HG02973 (cell line): Measurements from ENCODE around the gene MYH10.

Source experiments
- ATAC-seq: cut with Tn5 transposase; IDR thresholded peaks from one replicate; pipeline ENCODE4 v1.9.1; 2021; ENCODE audit warnings: moderate library complexity; ENCODE audit not compliant: unreplicated experiment

MYH10 gene

DNA sequence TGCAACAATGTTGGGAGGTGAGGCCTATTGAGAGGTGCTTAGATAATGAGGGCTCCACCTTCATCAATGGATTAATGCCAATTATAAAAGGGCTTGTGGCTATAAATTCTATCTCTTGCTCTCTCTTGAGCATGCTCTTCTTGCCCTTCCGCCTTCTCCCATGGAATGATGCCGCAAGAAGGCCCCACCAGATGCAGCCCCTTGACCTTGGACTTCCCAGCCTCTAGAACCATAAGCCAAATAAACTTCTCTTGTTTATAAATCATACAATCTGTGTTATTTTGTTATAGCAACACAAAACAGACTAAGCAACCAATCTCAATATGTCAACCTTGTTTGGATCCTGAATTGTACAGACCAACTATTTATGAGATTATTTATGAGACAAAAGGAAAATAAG lies 20.0 kb downstream of the MYH10 start:
- no peak for ATAC-seq

- no peak for ATAC-seq
Observed at GRCh38 chr17:8609910-8610309, 20.6 kb downstream of the MYH10 start.

- ATAC-seq, result no peak
Observed at GRCh38 chr17:8608001-8608400, 22.5 kb downstream of the MYH10 start.

DNA sequence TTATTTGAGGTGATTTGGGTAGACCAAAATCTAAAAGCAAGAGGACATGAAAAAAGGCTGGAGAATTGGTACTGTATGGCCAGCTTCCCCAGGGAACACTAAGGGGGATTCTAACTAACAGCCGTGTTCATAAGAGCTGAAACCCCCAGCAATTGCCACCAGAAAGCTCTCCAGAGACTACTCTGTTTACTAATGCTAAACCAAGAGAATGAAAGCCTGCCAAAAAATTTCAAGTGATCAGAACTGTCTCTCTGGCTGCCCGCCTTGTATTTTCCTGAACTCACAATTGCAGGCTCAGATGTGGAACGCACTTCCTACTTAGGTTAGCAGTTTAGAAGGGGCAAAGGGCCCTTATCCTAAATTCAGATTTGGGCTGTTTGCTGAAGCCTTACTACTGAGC lies 24.1 kb downstream of the MYH10 start:
- no peak for ATAC-seq

GRCh38 chr17:8602679-8603078 lies 27.8 kb downstream of the MYH10 start:
- no peak for ATAC-seq

DNA sequence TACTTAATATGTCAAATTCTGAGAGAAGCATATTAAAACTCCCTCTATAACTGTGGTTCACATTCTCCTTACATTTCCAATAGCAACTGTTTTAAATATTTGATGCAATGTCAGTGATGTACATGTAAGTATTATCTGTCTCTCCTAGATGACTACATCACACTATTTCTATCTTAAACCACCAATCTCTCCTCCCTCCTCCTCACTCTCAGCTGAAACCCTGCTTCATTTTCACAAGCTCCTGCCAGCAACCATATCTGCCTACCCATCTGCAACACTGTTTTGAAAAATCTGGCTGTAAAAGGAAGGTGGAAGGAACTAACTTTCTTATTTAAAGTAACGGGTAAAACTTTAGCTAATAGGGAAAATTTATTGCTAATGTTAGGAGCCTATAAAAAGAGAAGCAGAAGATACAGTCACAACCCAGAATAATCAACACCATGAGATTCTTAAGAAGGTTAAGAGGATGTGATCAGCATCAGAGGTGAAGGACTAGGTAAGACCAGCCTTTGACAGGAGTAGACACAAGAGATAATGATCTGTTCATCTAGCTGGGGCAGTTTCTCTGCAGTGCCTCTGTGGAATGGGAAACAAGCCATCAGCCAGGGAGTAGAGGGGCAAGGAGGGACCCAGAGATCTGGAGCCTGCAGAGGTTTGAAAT lies 31.0 kb downstream of the MYH10 start:
- ATAC-seq, result no peak

DNA sequence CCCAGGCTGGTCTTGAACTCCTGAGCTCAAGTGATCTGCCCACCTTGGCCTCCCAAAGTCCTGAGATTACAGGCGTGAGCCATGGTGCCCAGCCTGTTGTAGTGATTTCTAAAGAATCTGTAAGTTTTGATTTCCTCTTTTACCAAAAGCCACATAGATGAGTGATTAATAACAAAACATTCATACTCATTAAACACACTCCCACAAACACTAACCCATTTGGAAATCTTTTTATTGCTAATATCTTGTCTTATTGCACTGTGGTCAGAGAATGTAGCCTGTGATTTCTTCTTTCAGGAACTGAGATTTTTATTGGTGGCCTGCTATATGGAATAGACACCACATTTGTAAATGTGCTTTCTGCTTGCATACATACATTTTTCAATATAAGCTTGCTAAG lies 31.6 kb downstream of the MYH10 start:
- no peak for ATAC-seq

GRCh38 chr17:8593830-8594229 lies 36.7 kb downstream of the MYH10 start:
- no peak for ATAC-seq

DNA sequence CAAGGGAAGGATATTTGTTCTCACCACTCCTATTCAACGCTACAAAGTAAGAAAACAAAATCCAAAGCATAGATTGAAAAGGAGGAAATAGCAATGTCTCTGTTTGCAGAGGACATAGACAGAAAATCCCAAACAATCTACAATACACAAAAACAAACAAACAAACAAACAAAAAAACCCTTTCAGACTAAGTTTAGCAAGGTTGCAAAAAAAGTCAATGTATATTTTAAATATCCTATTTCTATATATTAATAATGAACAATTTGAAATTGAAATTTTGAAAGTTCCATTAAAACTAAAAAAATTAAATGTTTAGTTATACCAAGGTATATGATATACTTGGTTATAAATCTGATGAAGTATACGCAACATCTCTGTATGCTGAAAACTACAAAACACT lies 37.2 kb downstream of the MYH10 start:
- ATAC-seq, result no peak

- ATAC-seq, result no peak
Observed at GRCh38 chr17:8588877-8589554, 41.5 kb downstream of the MYH10 start.

GRCh38 chr17:8586766-8587165 lies 43.8 kb downstream of the MYH10 start:
- no peak for ATAC-seq

- no peak for ATAC-seq
Observed at GRCh38 chr17:8585911-8586310, 44.6 kb downstream of the MYH10 start.

DNA sequence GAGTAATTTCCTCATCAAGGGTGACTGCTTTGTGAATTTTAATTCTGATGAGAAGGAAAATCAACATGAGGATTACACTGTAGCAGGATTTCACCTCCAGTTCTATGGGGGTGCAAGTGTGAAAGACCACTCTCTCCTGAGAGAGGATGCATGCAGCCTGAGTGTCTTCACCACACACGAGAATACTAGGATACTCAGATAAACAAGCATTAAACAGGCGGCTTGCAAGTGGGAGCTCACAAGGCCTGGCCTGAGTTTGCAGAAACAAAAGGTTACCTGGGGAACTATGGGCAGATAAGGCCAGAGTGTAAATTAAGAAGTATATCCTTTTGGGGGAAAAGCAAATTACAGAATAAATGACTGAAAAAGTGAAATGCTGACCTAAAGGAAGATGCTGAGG lies 46.6 kb downstream of the MYH10 start:
- no peak for ATAC-seq

DNA sequence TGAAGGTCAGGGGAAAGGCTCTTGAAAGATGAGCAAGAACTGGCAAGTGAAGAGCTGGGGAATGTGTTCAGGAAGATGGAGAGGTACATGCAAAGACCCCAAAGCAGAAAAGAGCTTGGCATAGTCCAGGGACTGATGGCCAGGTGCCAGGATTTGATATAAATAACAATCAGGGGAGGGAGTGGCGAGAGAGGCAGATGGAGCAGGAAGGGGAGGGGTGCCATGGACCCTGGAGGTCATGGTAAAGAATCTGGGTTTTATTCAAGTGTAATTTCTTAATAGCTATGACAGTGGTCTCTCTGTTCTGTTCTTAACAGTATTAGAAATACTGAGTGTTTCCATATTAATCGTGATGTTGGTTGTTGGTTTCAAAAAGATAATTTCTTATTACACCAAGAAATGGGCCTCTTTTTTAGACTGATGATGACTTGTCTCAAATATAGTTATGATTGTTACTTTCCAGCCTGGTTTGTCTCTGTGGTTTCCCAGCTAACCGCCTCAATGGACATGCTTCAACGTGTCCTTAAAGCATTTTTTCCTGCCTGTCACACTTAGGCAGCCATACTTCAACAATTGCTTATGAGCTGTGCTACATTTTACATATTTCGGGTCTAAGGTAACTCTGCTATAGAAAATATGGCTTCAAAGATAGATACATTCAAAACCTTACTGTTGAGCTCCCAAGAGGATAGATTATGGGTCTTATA lies 49.4 kb downstream of the MYH10 start:
- ATAC-seq, result no peak

- no peak for ATAC-seq
Observed at GRCh38 chr17:8577868-8578267, 52.7 kb downstream of the MYH10 start.

DNA sequence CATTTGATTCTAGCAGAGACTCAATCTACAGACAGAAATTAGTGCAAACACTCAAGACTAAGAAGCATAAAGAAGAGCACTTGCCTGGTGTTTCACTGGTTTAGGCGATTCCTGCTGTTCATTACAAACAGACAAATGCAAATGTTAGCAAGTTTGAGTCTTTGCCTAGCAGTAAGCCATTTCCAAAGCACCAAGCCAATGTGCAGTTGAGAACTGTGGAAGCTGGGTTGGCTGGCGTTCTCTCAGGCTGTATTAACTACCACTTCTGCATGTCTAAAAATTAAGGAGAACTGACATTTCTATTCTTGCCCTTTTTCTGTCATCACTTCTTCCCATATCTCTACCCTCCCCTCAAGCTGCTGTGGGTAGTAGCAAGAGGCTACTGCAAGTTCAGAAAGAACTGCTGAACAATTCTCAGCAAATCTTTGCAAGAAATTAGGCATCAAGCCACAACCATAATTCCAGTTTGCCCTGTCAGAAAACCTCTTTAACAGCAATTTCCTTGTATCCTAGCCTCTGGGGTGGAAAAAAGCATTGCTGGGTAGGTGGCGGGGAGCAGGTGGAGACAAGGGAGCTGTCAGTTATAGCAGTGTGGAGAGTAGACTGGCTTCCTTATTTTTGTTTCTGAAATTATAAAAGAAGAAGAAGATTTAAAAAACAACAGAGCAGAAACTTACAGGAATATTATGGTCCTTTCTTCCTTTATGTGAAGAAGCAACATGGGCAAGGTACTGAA lies 53.8 kb downstream of the MYH10 start:
- no peak for ATAC-seq

DNA sequence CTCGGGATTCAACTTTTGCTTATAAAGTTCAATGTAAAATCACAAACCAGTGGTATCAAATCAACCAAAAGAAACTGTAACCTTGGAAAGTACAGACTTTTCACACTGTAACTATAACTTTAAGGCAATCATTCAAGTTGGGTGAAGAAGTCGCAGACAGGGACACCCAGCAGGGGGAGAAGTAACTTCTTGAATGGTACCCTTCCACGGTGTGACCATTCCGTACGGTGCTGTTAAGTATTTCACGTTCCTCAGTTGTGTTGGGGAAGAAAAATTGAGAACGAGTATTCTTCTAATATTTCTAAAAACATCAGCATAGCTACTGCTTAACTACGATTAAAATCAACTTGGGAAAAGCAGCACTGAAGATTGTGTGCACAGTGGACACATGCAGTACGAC lies 55.8 kb downstream of the MYH10 start:
- ATAC-seq, result no peak

- no peak for ATAC-seq
Observed at GRCh38 chr17:8572764-8573163, 57.8 kb downstream of the MYH10 start.

DNA sequence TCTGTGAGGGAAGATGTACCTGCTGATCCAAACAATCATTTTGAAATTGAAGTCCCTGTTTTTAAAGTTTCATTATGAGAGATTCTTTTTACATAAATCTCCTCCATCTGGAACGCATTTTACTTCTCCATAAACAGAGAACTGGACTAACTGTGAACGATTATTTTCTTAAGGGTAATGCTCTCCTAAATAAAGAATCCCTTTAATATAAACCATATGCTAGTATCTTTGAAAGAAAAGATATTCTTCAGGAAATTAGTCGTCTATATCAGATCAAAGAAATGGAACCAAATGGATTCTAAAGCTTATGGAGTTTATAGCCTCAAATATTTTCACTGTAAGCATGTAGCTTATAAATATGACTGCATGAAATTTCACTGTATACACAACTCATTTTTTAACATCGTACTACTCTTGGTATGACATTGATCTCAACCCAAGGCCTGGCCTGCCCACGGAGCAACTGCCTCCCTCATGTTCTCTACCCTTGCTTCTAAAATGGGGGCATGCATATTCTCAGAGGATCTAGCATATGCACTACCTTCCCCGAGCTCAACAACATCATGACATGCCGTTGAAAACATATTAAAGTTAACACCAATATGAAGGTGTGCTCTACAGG lies 66.4 kb downstream of the MYH10 start:
- ATAC-seq, result no peak

GRCh38 chr17:8563024-8563776 lies 67.3 kb downstream of the MYH10 start:
- no peak for ATAC-seq
